Smooth muscle cell (in vitro differentiated cells): ENCODE measurements around the gene CUL9. TPM values are rescaled to one million over a fixed set of nuclear protein-coding genes. Genes with fewer than 3 reads are reported as not detected.

Experiments used
- DNase-seq: peaks from one replicate; lab custom pipeline; 2025; ENCODE audit not compliant: unreplicated experiment; lab: John Stamatoyannopoulos, UW
- H2AFZ ChIP-seq: fragments of 200-600 bp; sonication (generic); 2 replicates; pipeline ENCODE4 v1.6.0; 2016; ENCODE audit warnings: antibody characterized with exemption, low read depth, mild to moderate bottlenecking
- H3F3A ChIP-seq: fragments of 200-600 bp; sonication (generic); 2 replicates; pipeline ENCODE4 v1.6.0; 2017; ENCODE audit warnings: antibody characterized with exemption, low read depth
- H3K27ac ChIP-seq: fragments of 200-600 bp; sonication (generic); 2 replicates; pipeline ENCODE4 v1.5.1; 2016; ENCODE audit warnings: low read depth, mild to moderate bottlenecking
- H3K27me3 ChIP-seq: fragments of 200-600 bp; sonication (generic); 2 replicates; pipeline ENCODE4 v1.6.1; 2016; ENCODE audit warnings: low read depth, mild to moderate bottlenecking
- H3K36me3 ChIP-seq: fragments of 200-600 bp; sonication (generic); 2 replicates; pipeline ENCODE4 v1.5.1; 2016; ENCODE audit warnings: low read depth
- H3K4me1 ChIP-seq: fragments of 200-600 bp; sonication (generic); 2 replicates; pipeline ENCODE4 v1.5.1; 2016; ENCODE audit warnings: low read depth
- H3K4me2 ChIP-seq: fragments of 200-600 bp; sonication (generic); 2 replicates; pipeline ENCODE4 v1.6.0; 2016; ENCODE audit warnings: mild to moderate bottlenecking
- H3K4me3 ChIP-seq: fragments of 200-600 bp; sonication (generic); 2 replicates; pipeline ENCODE4 v1.5.1; 2016; ENCODE audit warnings: mild to moderate bottlenecking
- H3K79me2 ChIP-seq: fragments of 200-600 bp; sonication (generic); 2 replicates; pipeline ENCODE4 v1.6.0; 2016; ENCODE audit warnings: low read depth, mild to moderate bottlenecking
- H3K9ac ChIP-seq: fragments of 200-600 bp; sonication (generic); 2 replicates; pipeline ENCODE4 v1.6.0; 2016; ENCODE audit warnings: low read depth
- H3K9me3 ChIP-seq: fragments of 200-600 bp; sonication (generic); replicated peaks from 2 replicates; pipeline ENCODE4 v1.5.1; 2016; ENCODE audit warnings: low read depth
- H4K20me1 ChIP-seq: fragments of 200-600 bp; sonication (generic); 2 replicates; pipeline ENCODE4 v1.6.0; 2016; ENCODE audit warnings: low read depth
- WGBS: methylation state at CpG from one replicate; pipeline ENCODE4 v1.1.7; 2016; ENCODE audit warnings: low lambda C conversion rate; 5-methylcytosine and 5-hydroxymethylcytosine counted together
- polyA plus RNA-seq: library from polyadenylated mRNA; unstranded; fragments of >200 nt; fragmentation: Nextera tagmentation; extraction: Ambion mirVana; gene quantifications from 2 replicates; pipeline ENCODE4 v1.2.1, GENCODE V29; 2016
- total RNA-seq: library from RNA; depleted of rRNA; stranded (reverse); fragments of >200 nt; gene quantifications from 2 replicates; pipeline ENCODE4 v1.2.3, GENCODE V29; 2014
- TF ChIP-seq, protein P1 (sequence below): fragments of 200-600 bp; sonication (generic); IDR thresholded peaks from 2 replicates; pipeline ENCODE4 v1.5.1; 2017; ENCODE audit warnings: borderline replicate concordance, mild to moderate bottlenecking, antibody characterized with exemption; ENCODE audit not compliant: insufficient read depth, poor library complexity, severe bottlenecking

The CUL9 gene
- total and polyA plus RNA-seq, 2 experiments from 2014 or later: 13.9 to 18.8 TPM

DNA sequence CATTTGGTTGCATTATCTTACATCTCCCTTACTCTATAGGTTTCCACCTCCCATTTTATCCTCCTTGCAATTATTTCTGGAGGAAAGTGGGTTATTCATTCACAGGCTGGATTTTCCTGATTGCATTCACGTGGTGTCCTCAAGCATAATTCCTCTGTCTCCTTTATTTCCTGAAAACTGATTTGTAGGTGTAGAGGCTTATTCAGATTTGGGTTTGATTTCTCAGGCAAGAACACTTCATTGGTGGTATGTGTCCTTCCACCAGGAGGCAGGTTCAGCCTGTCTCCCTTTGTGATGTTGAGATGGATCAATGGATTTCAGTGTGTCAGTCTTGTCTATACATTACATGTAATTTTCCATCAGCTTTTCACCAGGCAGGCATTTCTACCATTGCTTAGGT, 30.0 kb downstream of the CUL9 start:
- H3K79me2 ChIP-seq: no peaks in the 10 kb centered on the region
- no peaks in the 10 kb centered on the region for H3K9me3 ChIP-seq
- no peak overlapping the region for H3K9ac ChIP-seq
- TF ChIP-seq, protein P1, sequence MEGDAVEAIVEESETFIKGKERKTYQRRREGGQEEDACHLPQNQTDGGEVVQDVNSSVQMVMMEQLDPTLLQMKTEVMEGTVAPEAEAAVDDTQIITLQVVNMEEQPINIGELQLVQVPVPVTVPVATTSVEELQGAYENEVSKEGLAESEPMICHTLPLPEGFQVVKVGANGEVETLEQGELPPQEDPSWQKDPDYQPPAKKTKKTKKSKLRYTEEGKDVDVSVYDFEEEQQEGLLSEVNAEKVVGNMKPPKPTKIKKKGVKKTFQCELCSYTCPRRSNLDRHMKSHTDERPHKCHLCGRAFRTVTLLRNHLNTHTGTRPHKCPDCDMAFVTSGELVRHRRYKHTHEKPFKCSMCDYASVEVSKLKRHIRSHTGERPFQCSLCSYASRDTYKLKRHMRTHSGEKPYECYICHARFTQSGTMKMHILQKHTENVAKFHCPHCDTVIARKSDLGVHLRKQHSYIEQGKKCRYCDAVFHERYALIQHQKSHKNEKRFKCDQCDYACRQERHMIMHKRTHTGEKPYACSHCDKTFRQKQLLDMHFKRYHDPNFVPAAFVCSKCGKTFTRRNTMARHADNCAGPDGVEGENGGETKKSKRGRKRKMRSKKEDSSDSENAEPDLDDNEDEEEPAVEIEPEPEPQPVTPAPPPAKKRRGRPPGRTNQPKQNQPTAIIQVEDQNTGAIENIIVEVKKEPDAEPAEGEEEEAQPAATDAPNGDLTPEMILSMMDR: no peak
- no peak overlapping the region for H3K4me3 ChIP-seq
- no peak overlapping the region for H2AFZ ChIP-seq
- no peaks in the 10 kb centered on the region for H3K36me3 ChIP-seq
- no peaks in the 10 kb centered on the region for H4K20me1 ChIP-seq
- H3K27ac ChIP-seq: no peak overlapping the region
- H3F3A ChIP-seq: no peaks in the 10 kb centered on the region
- DNase-seq: no peak
- no peaks in the 10 kb centered on the region for H3K4me1 ChIP-seq
- WGBS: 83% methylated on average over 1 of the region's 1 CpG
- no peaks in the 10 kb centered on the region for H3K27me3 ChIP-seq
- no peak overlapping the region for H3K4me2 ChIP-seq

DNA sequence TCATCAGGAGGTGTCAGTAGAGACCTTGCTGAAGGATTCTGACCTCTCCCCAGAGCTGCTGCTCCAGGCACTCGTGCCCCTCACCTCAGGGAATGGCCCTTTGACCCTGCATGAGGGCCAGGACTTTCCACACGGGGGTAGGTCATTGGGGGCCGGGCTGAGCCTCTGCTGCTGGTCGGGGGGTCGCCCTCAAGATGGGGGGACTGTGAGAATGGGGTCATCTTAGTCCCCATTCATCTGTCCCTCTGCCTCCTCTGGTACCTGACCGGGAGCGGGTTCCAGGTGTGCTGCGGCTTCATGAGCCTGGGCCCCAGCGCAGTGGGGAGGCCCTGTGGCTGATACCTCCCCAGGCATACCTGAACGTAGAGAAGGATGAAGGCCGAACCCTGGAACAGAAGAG, 31.4 kb downstream of the CUL9 start:
- WGBS: 94% methylated on average over 11 of the region's 11 CpGs

DNA sequence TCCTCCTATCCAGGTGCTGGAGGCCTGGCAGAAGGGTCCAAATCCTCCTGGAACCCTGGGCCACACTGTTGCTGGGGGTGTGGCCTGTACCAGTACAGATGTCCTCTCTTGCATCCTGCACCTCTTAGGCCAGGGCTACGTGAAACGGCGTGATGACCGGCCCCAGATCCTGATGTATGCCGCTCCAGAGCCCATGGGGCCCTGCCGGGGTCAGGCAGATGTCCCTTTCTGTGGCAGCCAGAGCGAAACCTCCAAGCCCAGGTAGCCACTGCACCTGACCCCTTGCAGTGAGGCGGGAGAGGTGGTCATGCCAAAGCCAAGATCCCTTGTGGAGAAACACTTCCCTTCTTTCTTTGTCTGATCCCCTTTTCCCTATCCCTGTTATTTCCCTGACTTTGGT, 33.1 kb downstream of the CUL9 start:
- DNase-seq: no peak
- Histone ChIP-seq H2AFZ (no peak overlapping the region), H3K79me2 (no peaks in the 10 kb centered on the region), H3K27ac (no peak overlapping the region), H3K9ac (no peak overlapping the region), H3K4me2 (no peak overlapping the region), H3K4me1 (no peaks in the 10 kb centered on the region), H3K36me3 (no peaks in the 10 kb centered on the region), H3K27me3 (no peaks in the 10 kb centered on the region), H3K9me3 (no peaks in the 10 kb centered on the region), H4K20me1 (no peaks in the 10 kb centered on the region), H3F3A (no peaks in the 10 kb centered on the region), H3K4me3 (no peak overlapping the region)
- TF ChIP-seq, protein P1: no peak
- WGBS: 95% methylated on average over 8 of the region's 8 CpGs

More for the DNA sequence above, 31.4 kb downstream of the CUL9 start:
- Histone ChIP-seq H4K20me1 (no peaks in the 10 kb centered on the region), H3K36me3 (no peaks in the 10 kb centered on the region), H3K9me3 (no peaks in the 10 kb centered on the region), H3K4me2 (no peak overlapping the region), H3K27ac (no peak overlapping the region), H3F3A (no peaks in the 10 kb centered on the region), H3K4me1 (no peaks in the 10 kb centered on the region), H3K9ac (no peak overlapping the region), H2AFZ (no peak overlapping the region), H3K79me2 (no peaks in the 10 kb centered on the region), H3K27me3 (no peaks in the 10 kb centered on the region), H3K4me3 (no peak overlapping the region)
- DNase-seq: no peak
- TF ChIP-seq, protein P1: no peak

DNA sequence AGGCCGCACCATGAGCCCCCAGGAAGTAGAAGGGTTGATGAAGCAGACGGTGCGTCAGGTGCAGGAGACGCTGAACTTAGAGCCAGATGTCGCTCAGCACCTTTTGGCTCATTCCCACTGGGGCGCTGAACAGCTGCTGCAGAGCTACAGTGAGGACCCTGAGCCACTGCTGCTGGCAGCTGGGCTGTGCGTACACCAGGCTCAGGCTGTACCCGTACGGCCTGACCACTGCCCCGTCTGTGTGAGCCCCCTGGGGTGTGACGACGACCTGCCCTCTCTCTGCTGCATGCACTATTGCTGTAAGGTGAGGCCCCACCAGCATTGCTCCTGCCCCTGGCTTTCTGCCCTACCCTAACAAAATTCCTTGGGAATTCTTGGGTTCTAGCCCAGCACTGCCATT, 34.2 kb downstream of the CUL9 start:
- TF ChIP-seq, protein P1: no peak
- Histone ChIP-seq H3K79me2 (no peaks in the 10 kb centered on the region), H3K9ac (no peak overlapping the region), H2AFZ (no peak overlapping the region), H3K27me3 (no peaks in the 10 kb centered on the region), H3K36me3 (no peaks in the 10 kb centered on the region), H3F3A (no peaks in the 10 kb centered on the region), H4K20me1 (no peaks in the 10 kb centered on the region), H3K9me3 (no peaks in the 10 kb centered on the region), H3K4me1 (no peaks in the 10 kb centered on the region), H3K4me3 (no peak overlapping the region), H3K27ac (no peak overlapping the region), H3K4me2 (no peak overlapping the region)
- 97% methylated on average over 12 of the region's 12 CpGs for WGBS
- no peak for DNase-seq
